ENCODE measurements around the gene CALHM3. TPM values are rescaled to one million over a fixed set of nuclear protein-coding genes. Genes with fewer than 3 reads are reported as not detected.

CALHM3 gene
- total and polyA plus RNA-seq, 2 of the 13 experiments (the other 11 are each of a cell fraction or from before 2014, with no cell fraction given), result not detected

DNA sequence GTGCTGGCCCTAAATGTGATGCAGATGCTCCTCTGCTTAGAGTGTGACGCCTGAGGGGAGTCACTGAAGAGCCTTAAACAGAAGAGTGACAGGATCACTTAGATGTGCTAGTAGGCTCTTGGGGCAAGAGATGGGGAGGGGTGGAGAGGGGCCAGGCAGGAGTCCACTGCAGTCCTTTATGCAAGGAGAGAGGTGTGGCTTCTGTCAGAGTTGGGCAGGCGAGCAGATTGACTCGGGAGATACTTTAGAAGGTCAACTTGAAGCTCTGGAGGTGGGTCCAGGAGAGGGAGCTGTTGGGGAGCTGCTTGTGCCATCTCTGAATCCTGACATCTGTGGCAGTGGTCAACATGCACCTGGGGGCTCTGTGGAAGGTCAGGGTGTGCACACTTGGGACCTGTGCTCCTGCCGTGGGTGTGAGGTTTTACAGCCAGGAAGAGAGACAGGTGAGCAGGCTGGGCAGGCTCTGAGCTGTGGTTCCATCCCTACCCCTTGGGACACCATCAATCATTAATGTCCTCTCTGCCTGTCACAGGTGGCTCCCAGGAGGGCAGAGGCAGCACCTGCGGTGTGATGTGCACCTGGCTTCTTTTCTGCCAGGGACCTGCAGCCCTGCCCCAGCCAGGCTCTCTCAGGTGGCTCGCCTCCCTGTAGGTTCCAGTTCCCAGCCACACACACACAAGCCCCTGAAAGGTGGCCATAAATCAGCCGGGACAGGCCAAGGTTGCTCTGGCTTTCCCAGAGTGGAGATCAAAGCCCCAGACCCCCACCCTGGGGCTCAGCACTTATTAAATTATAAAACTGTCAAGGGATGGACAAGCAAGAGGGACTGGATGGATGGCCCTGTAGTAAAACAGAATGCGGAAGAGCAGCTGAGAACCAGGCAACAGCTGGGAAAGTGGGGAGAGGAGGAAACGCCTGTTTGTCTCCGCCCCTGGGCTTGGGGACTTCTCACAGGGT, 28.5 kb upstream of the CALHM3 start:
- Histone ChIP-seq H3K27me3 (ENCODE audit: control insufficient read depth in 1 of 2, insufficient read depth in 2 of 2, low read length in 2 of 2) (peaks cover 4 to 59% of the 10 kb centered on the region in 2 experiments; a peak in 3 of 5 replicates), H3K79me2 (ENCODE audit: insufficient read depth, low read length) (no peaks in the 10 kb centered on the region), H2AFZ (ENCODE audit: low read length) (no peak overlapping the region), H3K36me3 (replicated peaks in 1 of 2; ENCODE audit: control insufficient read depth in 1 of 2, insufficient read depth in 2 of 2, low read length in 2 of 2) (no peaks in the 10 kb centered on the region), H3K9ac (ENCODE audit: insufficient read depth, low read depth, low read length) (no peak overlapping the region), H4K20me1 (ENCODE audit: insufficient read depth, low read length) (no peaks in the 10 kb centered on the region), H3K9me3 (ENCODE audit: low read length) (no peaks in the 10 kb centered on the region), H3K4me1 (ENCODE audit: insufficient read depth, low read length) (peaks cover 25% of the 10 kb centered on the region), H3K27ac (ENCODE audit: extremely low read length, insufficient read depth, low read length) (no peak overlapping the region), H3K4me3 (replicated peaks in 1 of 3; ENCODE audit: insufficient read depth in 1 of 3, low read depth in 2 of 3, low read length in 3 of 3) (no peak overlapping the region), H3K4me2 (ENCODE audit: low read depth, low read length) (no peak overlapping the region)
- intact Hi-C loops (cut with micrococcal nuclease; ENCODE audit: unreplicated experiment) (no loop called here), in situ Hi-C loops (cut with HindIII; ENCODE audit: extremely low pct_ligation_motif_present, low pct_unique_long_range_greater_than_20kb) (no loop called here)
- ChIA-PET CTCF (ENCODE audit: low intra/inter-chr PET ratio, low total read pairs) (no interaction called here), POLR2A (no interaction called here)
- BruUV-seq (replicated peaks), result no TSS peak
- peak; percentile 36 for ATAC-seq
- no peak for FAIRE-seq
- TF ChIP-seq STAG1 (CRISPR knock-in tag; IDR thresholded peaks at IDR 0.05), result 0 out of 2 replicates have a peak, but pooled peaks have one; percentile 10
- no peak for TF ChIP-seq ZNF296 (CRISPR knock-in tag; conservative IDR thresholded peaks at IDR 0.05)
- TF ChIP-seq, protein P1, sequence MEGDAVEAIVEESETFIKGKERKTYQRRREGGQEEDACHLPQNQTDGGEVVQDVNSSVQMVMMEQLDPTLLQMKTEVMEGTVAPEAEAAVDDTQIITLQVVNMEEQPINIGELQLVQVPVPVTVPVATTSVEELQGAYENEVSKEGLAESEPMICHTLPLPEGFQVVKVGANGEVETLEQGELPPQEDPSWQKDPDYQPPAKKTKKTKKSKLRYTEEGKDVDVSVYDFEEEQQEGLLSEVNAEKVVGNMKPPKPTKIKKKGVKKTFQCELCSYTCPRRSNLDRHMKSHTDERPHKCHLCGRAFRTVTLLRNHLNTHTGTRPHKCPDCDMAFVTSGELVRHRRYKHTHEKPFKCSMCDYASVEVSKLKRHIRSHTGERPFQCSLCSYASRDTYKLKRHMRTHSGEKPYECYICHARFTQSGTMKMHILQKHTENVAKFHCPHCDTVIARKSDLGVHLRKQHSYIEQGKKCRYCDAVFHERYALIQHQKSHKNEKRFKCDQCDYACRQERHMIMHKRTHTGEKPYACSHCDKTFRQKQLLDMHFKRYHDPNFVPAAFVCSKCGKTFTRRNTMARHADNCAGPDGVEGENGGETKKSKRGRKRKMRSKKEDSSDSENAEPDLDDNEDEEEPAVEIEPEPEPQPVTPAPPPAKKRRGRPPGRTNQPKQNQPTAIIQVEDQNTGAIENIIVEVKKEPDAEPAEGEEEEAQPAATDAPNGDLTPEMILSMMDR (CRISPR knock-in tag; IDR thresholded peaks at IDR 0.05), result peak; percentile 42
- TF ChIP-seq, protein P2, sequence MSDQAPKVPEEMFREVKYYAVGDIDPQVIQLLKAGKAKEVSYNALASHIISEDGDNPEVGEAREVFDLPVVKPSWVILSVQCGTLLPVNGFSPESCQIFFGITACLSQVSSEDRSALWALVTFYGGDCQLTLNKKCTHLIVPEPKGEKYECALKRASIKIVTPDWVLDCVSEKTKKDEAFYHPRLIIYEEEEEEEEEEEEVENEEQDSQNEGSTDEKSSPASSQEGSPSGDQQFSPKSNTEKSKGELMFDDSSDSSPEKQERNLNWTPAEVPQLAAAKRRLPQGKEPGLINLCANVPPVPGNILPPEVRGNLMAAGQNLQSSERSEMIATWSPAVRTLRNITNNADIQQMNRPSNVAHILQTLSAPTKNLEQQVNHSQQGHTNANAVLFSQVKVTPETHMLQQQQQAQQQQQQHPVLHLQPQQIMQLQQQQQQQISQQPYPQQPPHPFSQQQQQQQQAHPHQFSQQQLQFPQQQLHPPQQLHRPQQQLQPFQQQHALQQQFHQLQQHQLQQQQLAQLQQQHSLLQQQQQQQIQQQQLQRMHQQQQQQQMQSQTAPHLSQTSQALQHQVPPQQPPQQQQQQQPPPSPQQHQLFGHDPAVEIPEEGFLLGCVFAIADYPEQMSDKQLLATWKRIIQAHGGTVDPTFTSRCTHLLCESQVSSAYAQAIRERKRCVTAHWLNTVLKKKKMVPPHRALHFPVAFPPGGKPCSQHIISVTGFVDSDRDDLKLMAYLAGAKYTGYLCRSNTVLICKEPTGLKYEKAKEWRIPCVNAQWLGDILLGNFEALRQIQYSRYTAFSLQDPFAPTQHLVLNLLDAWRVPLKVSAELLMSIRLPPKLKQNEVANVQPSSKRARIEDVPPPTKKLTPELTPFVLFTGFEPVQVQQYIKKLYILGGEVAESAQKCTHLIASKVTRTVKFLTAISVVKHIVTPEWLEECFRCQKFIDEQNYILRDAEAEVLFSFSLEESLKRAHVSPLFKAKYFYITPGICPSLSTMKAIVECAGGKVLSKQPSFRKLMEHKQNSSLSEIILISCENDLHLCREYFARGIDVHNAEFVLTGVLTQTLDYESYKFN (CRISPR knock-in tag; conservative IDR thresholded peaks at IDR 0.05), result no peak
- 26% methylated on average over 6 of the region's 10 CpGs for WGBS (ENCODE audit: low lambda C conversion rate)
- DNase-seq (ENCODE audit: low spot score), result no peak
